Vagina (tissue), 2 donors: ENCODE data around the gene PLD5.

Experiments
- CTCF ChIP-seq, 3 experiments: fragments of 450-650 bp in 2 of 3; fragments of 200-600 bp in 1 of 3; sonication (generic) in 1 of 3; IDR thresholded peaks; one replicate each; pipeline ENCODE4 v1.5.1; 2017 to 2019; ENCODE audit warnings: antibody characterized with exemption in 3 of 3, mild to moderate bottlenecking in 2 of 3, moderate library complexity in 2 of 3
- POLR2A ChIP-seq, 2 donors: fragments of 450-650 bp; IDR thresholded peaks; one replicate each; pipeline ENCODE4 v1.6.1; 2017; ENCODE audit warnings: antibody characterized with exemption in 2 of 2, mild to moderate bottlenecking in 2 of 2, moderate library complexity in 2 of 2
- POLR2AphosphoS5 ChIP-seq, 2 donors: sonication (generic); formaldehyde crosslinking; IDR thresholded peaks; one replicate each; pipeline ENCODE4 v1.9.0; 2017; ENCODE audit warnings: antibody characterized with exemption in 2 of 2, mild to moderate bottlenecking in 2 of 2, low read depth in 1 of 2; ENCODE audit not compliant: insufficient read depth in 1 of 2

- TF ChIP-seq CTCF (IDR thresholded peaks at IDR 0.05) (no peak), POLR2AphosphoS5 (IDR thresholded peaks at IDR 0.05; ENCODE audit: insufficient read depth in 1 of 2, low read depth in 1 of 2) (no peak), POLR2A (IDR thresholded peaks at IDR 0.05) (no peak)
Measured at GRCh38 chr1:242412921-242413320, 111.6 kb downstream of the PLD5 start.
